OCI-LY3 (cell line): ENCODE measurements around the gene MYH9.

Experiments used
- H2AFZ ChIP-seq: fragments of 200-600, 300-600 bp; shearing (Covaris generic); 2 replicates; pipeline ENCODE4 v1.6.0; 2014; ENCODE audit warnings: antibody characterized with exemption, low read depth, low read length
- H3K27ac ChIP-seq: fragments of 200-600, 300-600 bp; sonication (generic); 2 replicates; pipeline ENCODE4 v1.5.1; 2014; ENCODE audit warnings: mild to moderate bottlenecking, low read length, moderate library complexity, mixed read lengths
- H3K27me3 ChIP-seq: fragments of 200-600, 300-600 bp; sonication (generic); 2 replicates; pipeline ENCODE4 v1.6.1; 2014; ENCODE audit warnings: low read depth, low read length, mixed read lengths
- H3K36me3 ChIP-seq: fragments of 200-600, 300-600 bp; sonication (generic); replicated peaks from 2 replicates; pipeline ENCODE3; 2014; ENCODE audit warnings: low read depth, low read length, mixed read lengths
- H3K4me1 ChIP-seq: fragments of 300-600, 200-600 bp; sonication (generic); 2 replicates; pipeline ENCODE4 v1.6.1; 2014; ENCODE audit warnings: low read length, mixed read lengths
- H3K4me2 ChIP-seq: fragments of 200-600, 300-600 bp; sonication (generic); 2 replicates; pipeline ENCODE4 v1.6.1; 2014; ENCODE audit warnings: low read length, mixed read lengths
- H3K4me3 ChIP-seq: fragments of 300-600, 200-600 bp; sonication (generic); 2 replicates; pipeline ENCODE4 v1.5.1; 2014; ENCODE audit warnings: antibody characterized with exemption, mild to moderate bottlenecking, low read length, moderate library complexity
- H3K79me2 ChIP-seq: fragments of 300-600, 200-600 bp; shearing (Covaris generic); 2 replicates; pipeline ENCODE4 v1.6.1; 2014; ENCODE audit warnings: mild to moderate bottlenecking, low read length, mixed read lengths
- H3K9ac ChIP-seq: fragments of 300-600, 200-600 bp; shearing (Covaris generic); 2 replicates; pipeline ENCODE4 v1.6.0; 2014; ENCODE audit warnings: mild to moderate bottlenecking, low read length, moderate library complexity
- H3K9me3 ChIP-seq: fragments of 200-600, 300-600 bp; shearing (Covaris generic); 2 replicates; pipeline ENCODE4 v1.6.1; 2014; ENCODE audit warnings: low read length, mixed read lengths; ENCODE audit not compliant: insufficient read depth
- H4K20me1 ChIP-seq: fragments of 200-600, 300-600 bp; sonication (generic); 2 replicates; pipeline ENCODE4 v1.6.1; 2016; ENCODE audit warnings: low read length, mixed read lengths; ENCODE audit not compliant: insufficient read depth
- CTCF ChIP-seq: fragments of 200-600, 300-600 bp; sonication (generic); IDR thresholded peaks from 2 replicates; pipeline ENCODE4 v1.5.1; 2014; ENCODE audit warnings: antibody characterized with exemption, low read length, low read depth
- EZH2phosphoT487 ChIP-seq: fragments of 200-600 bp; shearing (Covaris generic); IDR thresholded peaks from 2 replicates; pipeline ENCODE4 v1.6.1; 2018; ENCODE audit warnings: antibody characterized with exemption, mixed run types, low read depth

MYH9 gene

GRCh38 chr22:36328635-36329253, 59.0 kb downstream of the MYH9 start:
- Histone ChIP-seq H3K9ac (no peak overlapping the region), H3K4me1 (peaks cover 36% of the 10 kb centered on the region), H3K4me2 (no peak overlapping the region), H3K9me3 (no peaks in the 10 kb centered on the region), H3K27ac (no peak overlapping the region), H2AFZ (no peak overlapping the region), H3K36me3 (peaks cover 92% of the 10 kb centered on the region), H3K27me3 (no peaks in the 10 kb centered on the region), H3K79me2 (peaks cover 98% of the 10 kb centered on the region), H3K4me3 (no peak overlapping the region), H4K20me1 (peaks cover 14% of the 10 kb centered on the region; the same call in 1 of the 2 replicates)
- TF ChIP-seq EZH2phosphoT487 (no peak), CTCF (no peak)

GRCh38 chr22:36327922-36328551, 59.7 kb downstream of the MYH9 start:
- Histone ChIP-seq H4K20me1 (peaks cover 21% of the 10 kb centered on the region; the same call in 1 of the 2 replicates), H3K79me2 (peaks cover 97% of the 10 kb centered on the region), H3K4me2 (no peak overlapping the region), H3K27ac (no peak overlapping the region), H3K4me3 (no peak overlapping the region), H3K9ac (no peak overlapping the region), H2AFZ (no peak overlapping the region), H3K9me3 (no peaks in the 10 kb centered on the region), H3K36me3 (peaks cover 92% of the 10 kb centered on the region), H3K4me1 (peaks cover 29% of the 10 kb centered on the region), H3K27me3 (no peaks in the 10 kb centered on the region)
- TF ChIP-seq EZH2phosphoT487 (no peak), CTCF (no peak)

GRCh38 chr22:36326178-36327161, 61.3 kb downstream of the MYH9 start:
- Histone ChIP-seq H3K27ac (no peak overlapping the region), H3K4me2 (no peak overlapping the region), H3K4me3 (no peak overlapping the region), H4K20me1 (peaks cover 25% of the 10 kb centered on the region; the same call in 1 of the 2 replicates), H3K9me3 (no peaks in the 10 kb centered on the region), H3K79me2 (peaks cover 84% of the 10 kb centered on the region), H3K27me3 (no peaks in the 10 kb centered on the region), H2AFZ (no peak overlapping the region), H3K36me3 (peaks cover 97% of the 10 kb centered on the region), H3K4me1 (peaks cover 13% of the 10 kb centered on the region), H3K9ac (no peak overlapping the region)
- TF ChIP-seq CTCF (no peak), EZH2phosphoT487 (no peak)
